GM12878 (cell line): ENCODE results near the gene SULT1A2. TPM values are rescaled to one million over a fixed set of nuclear protein-coding genes. Genes with fewer than 3 reads are reported as not detected.
A peak's percentile ranks its signal among the peaks of the same experiment; 100 is the strongest.

ENCODE experiments used
- BCL11A ChIP-seq: IDR thresholded peaks from 2 replicates; pipeline ENCODE4 v1.6.1; 2011; ENCODE audit warnings: low read depth, low read length
- CHD2 ChIP-seq: IDR thresholded peaks from 2 replicates; pipeline ENCODE4 v1.6.1; 2011; ENCODE audit warnings: low read depth, low read length, improper control_type of control experiment, borderline replicate concordance
- E4F1 ChIP-seq: fragments of 450-650 bp; IDR thresholded peaks from 2 replicates; pipeline ENCODE4 v1.6.1; 2018; ENCODE audit warnings: borderline replicate concordance, mild to moderate bottlenecking; ENCODE audit not compliant: partially characterized antibody
- EZH2 ChIP-seq: IDR thresholded peaks from 2 replicates; pipeline ENCODE4 v1.6.1; 2012; ENCODE audit warnings: low read depth, mild to moderate bottlenecking, control low read depth, inconsistent platforms, low read length, borderline replicate concordance; ENCODE audit not compliant: control insufficient read depth
- HDGF ChIP-seq: fragments of 450-650 bp; IDR thresholded peaks from 2 replicates; pipeline ENCODE4 v1.6.1; 2016; ENCODE audit warnings: antibody characterized with exemption
- MXI1 ChIP-seq: fragments of 150-350 bp; IDR thresholded peaks from 2 replicates; pipeline ENCODE4 v1.6.1; 2011; ENCODE audit warnings: low read depth, mild to moderate bottlenecking, inconsistent platforms, low read length, improper control_type of control experiment
- NFXL1 ChIP-seq: fragments of 450-650 bp; IDR thresholded peaks from 2 replicates; pipeline ENCODE4 v1.6.1; 2017; ENCODE audit warnings: antibody characterized with exemption, mild to moderate bottlenecking, borderline replicate concordance
- RAD21 ChIP-seq: IDR thresholded peaks from 2 replicates; pipeline ENCODE4 v1.6.1; 2011; ENCODE audit warnings: mild to moderate bottlenecking, low read depth, low read length, moderate library complexity; ENCODE audit not compliant: insufficient read depth
- RB1 ChIP-seq: fragments of 450-650 bp; formaldehyde crosslinking; IDR thresholded peaks from 2 replicates; pipeline ENCODE4 v1.6.1; 2017; ENCODE audit warnings: mild to moderate bottlenecking, borderline replicate concordance
- RBBP5 ChIP-seq: fragments of 200-600 bp; sonication (generic); conservative IDR thresholded peaks from 2 replicates; pipeline ENCODE4 v1.6.1; 2016
- RCOR1 ChIP-seq: conservative IDR thresholded peaks from 2 replicates; pipeline ENCODE4 v1.6.1; 2012; ENCODE audit warnings: low read depth, low read length, improper control_type of control experiment
- SKIL ChIP-seq: fragments of 450-650 bp; IDR thresholded peaks from 2 replicates; pipeline ENCODE4 v1.6.1; 2017; ENCODE audit warnings: mild to moderate bottlenecking, low read depth, inconsistent platforms; ENCODE audit not compliant: poor library complexity, severe bottlenecking
- SUZ12 ChIP-seq: fragments of 200-600 bp; sonication (generic); IDR thresholded peaks from one replicate; pipeline ENCODE4 v1.6.1; 2018; ENCODE audit warnings: antibody characterized with exemption, mild to moderate bottlenecking; ENCODE audit not compliant: unreplicated experiment
- TBL1XR1 ChIP-seq: IDR thresholded peaks from 2 replicates; pipeline ENCODE4 v1.6.1; 2012; ENCODE audit warnings: low read depth, low read length, improper control_type of control experiment
- polyA plus RNA-seq, 11 experiments: library from polyadenylated mRNA; depleted of rRNA in 4 of 11; unstranded in 6 of 11; stranded (reverse) in 5 of 11; fragments of >200 nt; fragmentation: Nextera tagmentation in 4 of 11; fragmentation: Illumina TruSeq in 1 of 11; extraction: Ambion mirVana in 4 of 11; extraction: Trizol in 1 of 11; gene quantifications; 1 replicate in 1 of 11; 2 replicates in 10 of 11; pipeline versions ENCODE4 v1.2.1 to v1.2.3, GENCODE V29; 2011 to 2016; ENCODE audit warnings: inconsistent platforms in 2 of 11, missing spikeins in 2 of 11, low read depth in 1 of 11
- total RNA-seq, 4 experiments: library from RNA; depleted of rRNA in 3 of 4; stranded (reverse); fragments of >200 nt in 3 of 4; fragmentation: Illumina TruSeq in 1 of 4; extraction: Trizol in 1 of 4; gene quantifications; 2 replicates each; pipeline versions ENCODE4 v1.2.1 to v1.2.3, GENCODE V29; 2013 to 2021
- TF ChIP-seq, protein P1 (sequence below): fragments of 450-650 bp; IDR thresholded peaks from 2 replicates; pipeline ENCODE4 v1.6.1; 2017; ENCODE audit warnings: mild to moderate bottlenecking, moderate library complexity
- TF ChIP-seq, protein P2 (sequence below): fragments of 450-650 bp; conservative IDR thresholded peaks from 2 replicates; pipeline ENCODE4 v1.6.1; 2017; ENCODE audit warnings: mild to moderate bottlenecking, moderate library complexity
- TF ChIP-seq, protein P3 (sequence below): IDR thresholded peaks from 2 replicates; pipeline ENCODE4 v1.6.1; 2011; ENCODE audit warnings: low read depth, low read length, improper control_type of control experiment, borderline replicate concordance

The SULT1A2 gene
- total and polyA plus RNA-seq, 10 of the 15 experiments (the other 5 are each of a cell fraction or from before 2014, with no cell fraction given) = 0.06 to 0.39 (median 0.07) TPM; not detected in 7

GRCh38 chr16:28553776-28554633, 42.8 kb downstream of the SULT1A2 start, which contains the start of gene SGF29 (continued):
- TF ChIP-seq RB1 (peak; percentile 97), EZH2 (no peak), NFXL1 (0 out of 2 replicates have a peak, but pooled peaks have one; percentile 73), E4F1 (no peak), BCL11A (no peak), RBBP5 (no peak), HDGF (peak; percentile 74; the same call in 1 of the 2 replicates), SKIL (no peak), RAD21 (no peak), SUZ12 (no peak), CHD2 (peak; percentile 74), RCOR1 (no peak), TBL1XR1 (no peak), MXI1 (peak; percentile 75)
- TF ChIP-seq, protein P1, sequence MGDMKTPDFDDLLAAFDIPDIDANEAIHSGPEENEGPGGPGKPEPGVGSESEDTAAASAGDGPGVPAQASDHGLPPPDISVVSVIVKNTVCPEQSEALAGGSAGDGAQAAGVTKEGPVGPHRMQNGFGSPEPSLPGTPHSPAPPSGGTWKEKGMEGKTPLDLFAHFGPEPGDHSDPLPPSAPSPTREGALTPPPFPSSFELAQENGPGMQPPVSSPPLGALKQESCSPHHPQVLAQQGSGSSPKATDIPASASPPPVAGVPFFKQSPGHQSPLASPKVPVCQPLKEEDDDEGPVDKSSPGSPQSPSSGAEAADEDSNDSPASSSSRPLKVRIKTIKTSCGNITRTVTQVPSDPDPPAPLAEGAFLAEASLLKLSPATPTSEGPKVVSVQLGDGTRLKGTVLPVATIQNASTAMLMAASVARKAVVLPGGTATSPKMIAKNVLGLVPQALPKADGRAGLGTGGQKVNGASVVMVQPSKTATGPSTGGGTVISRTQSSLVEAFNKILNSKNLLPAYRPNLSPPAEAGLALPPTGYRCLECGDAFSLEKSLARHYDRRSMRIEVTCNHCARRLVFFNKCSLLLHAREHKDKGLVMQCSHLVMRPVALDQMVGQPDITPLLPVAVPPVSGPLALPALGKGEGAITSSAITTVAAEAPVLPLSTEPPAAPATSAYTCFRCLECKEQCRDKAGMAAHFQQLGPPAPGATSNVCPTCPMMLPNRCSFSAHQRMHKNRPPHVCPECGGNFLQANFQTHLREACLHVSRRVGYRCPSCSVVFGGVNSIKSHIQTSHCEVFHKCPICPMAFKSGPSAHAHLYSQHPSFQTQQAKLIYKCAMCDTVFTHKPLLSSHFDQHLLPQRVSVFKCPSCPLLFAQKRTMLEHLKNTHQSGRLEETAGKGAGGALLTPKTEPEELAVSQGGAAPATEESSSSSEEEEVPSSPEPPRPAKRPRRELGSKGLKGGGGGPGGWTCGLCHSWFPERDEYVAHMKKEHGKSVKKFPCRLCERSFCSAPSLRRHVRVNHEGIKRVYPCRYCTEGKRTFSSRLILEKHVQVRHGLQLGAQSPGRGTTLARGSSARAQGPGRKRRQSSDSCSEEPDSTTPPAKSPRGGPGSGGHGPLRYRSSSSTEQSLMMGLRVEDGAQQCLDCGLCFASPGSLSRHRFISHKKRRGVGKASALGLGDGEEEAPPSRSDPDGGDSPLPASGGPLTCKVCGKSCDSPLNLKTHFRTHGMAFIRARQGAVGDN = peak; percentile 87; the same call in 1 of the 2 replicates
- TF ChIP-seq, protein P2, sequence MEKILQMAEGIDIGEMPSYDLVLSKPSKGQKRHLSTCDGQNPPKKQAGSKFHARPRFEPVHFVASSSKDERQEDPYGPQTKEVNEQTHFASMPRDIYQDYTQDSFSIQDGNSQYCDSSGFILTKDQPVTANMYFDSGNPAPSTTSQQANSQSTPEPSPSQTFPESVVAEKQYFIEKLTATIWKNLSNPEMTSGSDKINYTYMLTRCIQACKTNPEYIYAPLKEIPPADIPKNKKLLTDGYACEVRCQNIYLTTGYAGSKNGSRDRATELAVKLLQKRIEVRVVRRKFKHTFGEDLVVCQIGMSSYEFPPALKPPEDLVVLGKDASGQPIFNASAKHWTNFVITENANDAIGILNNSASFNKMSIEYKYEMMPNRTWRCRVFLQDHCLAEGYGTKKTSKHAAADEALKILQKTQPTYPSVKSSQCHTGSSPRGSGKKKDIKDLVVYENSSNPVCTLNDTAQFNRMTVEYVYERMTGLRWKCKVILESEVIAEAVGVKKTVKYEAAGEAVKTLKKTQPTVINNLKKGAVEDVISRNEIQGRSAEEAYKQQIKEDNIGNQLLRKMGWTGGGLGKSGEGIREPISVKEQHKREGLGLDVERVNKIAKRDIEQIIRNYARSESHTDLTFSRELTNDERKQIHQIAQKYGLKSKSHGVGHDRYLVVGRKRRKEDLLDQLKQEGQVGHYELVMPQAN = peak; percentile 50
- TF ChIP-seq, protein P3, sequence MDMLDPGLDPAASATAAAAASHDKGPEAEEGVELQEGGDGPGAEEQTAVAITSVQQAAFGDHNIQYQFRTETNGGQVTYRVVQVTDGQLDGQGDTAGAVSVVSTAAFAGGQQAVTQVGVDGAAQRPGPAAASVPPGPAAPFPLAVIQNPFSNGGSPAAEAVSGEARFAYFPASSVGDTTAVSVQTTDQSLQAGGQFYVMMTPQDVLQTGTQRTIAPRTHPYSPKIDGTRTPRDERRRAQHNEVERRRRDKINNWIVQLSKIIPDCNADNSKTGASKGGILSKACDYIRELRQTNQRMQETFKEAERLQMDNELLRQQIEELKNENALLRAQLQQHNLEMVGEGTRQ = no peak
